Skeletal muscle satellite cell (primary cell): ENCODE measurements around the gene ATP10B.

Source experiments
- H3K27me3 ChIP-seq: 2 replicates; pipeline ENCODE4 v1.7.0; 2013; ENCODE audit warnings: low read length; ENCODE audit not compliant: control insufficient read depth, insufficient read depth
- H3K36me3 ChIP-seq: 2 replicates; pipeline ENCODE4 v1.7.0; 2013; ENCODE audit warnings: mild to moderate bottlenecking, control low read depth, low read length; ENCODE audit not compliant: insufficient read depth
- H3K4me1 ChIP-seq: 2 replicates; pipeline ENCODE4 v1.7.0; 2013; ENCODE audit warnings: low read length; ENCODE audit not compliant: control insufficient read depth, insufficient read depth
- H3K4me2 ChIP-seq: 2 replicates; pipeline ENCODE4 v1.7.0; 2013; ENCODE audit warnings: mild to moderate bottlenecking, low read length
- H3K4me3 ChIP-seq: 2 replicates; pipeline ENCODE4 v1.7.0; 2013; ENCODE audit warnings: low read length
- H3K9ac ChIP-seq: 2 replicates; pipeline ENCODE4 v1.7.0; 2013; ENCODE audit warnings: mild to moderate bottlenecking, low read depth, low read length, moderate library complexity
- H3K9me3 ChIP-seq: replicated peaks from 2 replicates; pipeline ENCODE4 v1.7.0; 2013; ENCODE audit warnings: mild to moderate bottlenecking, control low read depth, low read length

Gene ATP10B

GRCh38 chr5:160805376-160805775 lies 46.6 kb downstream of the ATP10B start:
- Histone ChIP-seq H3K27me3 (no peaks in the 10 kb centered on the region), H3K9ac (no peak overlapping the region), H3K4me1 (no peaks in the 10 kb centered on the region), H3K36me3 (no peaks in the 10 kb centered on the region), H3K9me3 (peaks cover 6% of the 10 kb centered on the region), H3K4me3 (no peak overlapping the region), H3K4me2 (no peak overlapping the region)

- Histone ChIP-seq H3K27me3 (no peaks in the 10 kb centered on the region), H3K4me1 (no peaks in the 10 kb centered on the region), H3K4me3 (no peak overlapping the region), H3K4me2 (no peak overlapping the region), H3K9me3 (peaks cover 6% of the 10 kb centered on the region), H3K9ac (no peak overlapping the region), H3K36me3 (no peaks in the 10 kb centered on the region)
Observed at GRCh38 chr5:160802592-160802991, 49.4 kb downstream of the ATP10B start.

GRCh38 chr5:160800375-160801275 lies 51.4 kb downstream of the ATP10B start:
- no peak overlapping the region for H3K4me2 ChIP-seq
- H3K4me3 ChIP-seq, result no peak overlapping the region
- H3K36me3 ChIP-seq, result no peaks in the 10 kb centered on the region
- no peak overlapping the region for H3K9ac ChIP-seq
- no peaks in the 10 kb centered on the region for H3K4me1 ChIP-seq
- H3K27me3 ChIP-seq, result no peaks in the 10 kb centered on the region
- no peaks in the 10 kb centered on the region for H3K9me3 ChIP-seq

GRCh38 chr5:160799184-160799583 lies 52.8 kb downstream of the ATP10B start:
- Histone ChIP-seq H3K27me3 (no peaks in the 10 kb centered on the region), H3K9ac (no peak overlapping the region), H3K36me3 (no peaks in the 10 kb centered on the region), H3K9me3 (no peaks in the 10 kb centered on the region), H3K4me2 (no peak overlapping the region), H3K4me3 (no peak overlapping the region), H3K4me1 (no peaks in the 10 kb centered on the region)

- H3K4me2 ChIP-seq, result no peak overlapping the region
- H3K36me3 ChIP-seq, result no peaks in the 10 kb centered on the region
- no peak overlapping the region for H3K9ac ChIP-seq
- H3K27me3 ChIP-seq, result no peaks in the 10 kb centered on the region
- H3K4me1 ChIP-seq, result no peaks in the 10 kb centered on the region
- no peak overlapping the region for H3K4me3 ChIP-seq
- peaks cover 3% of the 10 kb centered on the region for H3K9me3 ChIP-seq
Observed at GRCh38 chr5:160797020-160797419, 55.0 kb downstream of the ATP10B start.

- Histone ChIP-seq H3K4me2 (no peak overlapping the region), H3K9me3 (peaks cover 3% of the 10 kb centered on the region), H3K27me3 (no peaks in the 10 kb centered on the region), H3K4me3 (no peak overlapping the region), H3K36me3 (no peaks in the 10 kb centered on the region), H3K9ac (no peak overlapping the region), H3K4me1 (no peaks in the 10 kb centered on the region)
Observed at GRCh38 chr5:160793530-160793899, 58.5 kb downstream of the ATP10B start.

GRCh38 chr5:160792732-160793529 lies 59.1 kb downstream of the ATP10B start:
- H3K9me3 ChIP-seq, result peaks cover 3% of the 10 kb centered on the region
- no peaks in the 10 kb centered on the region for H3K4me1 ChIP-seq

GRCh38 chr5:160792281-160792680 lies 59.7 kb downstream of the ATP10B start:
- Histone ChIP-seq H3K27me3 (no peaks in the 10 kb centered on the region), H3K9me3 (peaks cover 3% of the 10 kb centered on the region), H3K36me3 (no peaks in the 10 kb centered on the region), H3K9ac (no peak overlapping the region), H3K4me2 (no peak overlapping the region), H3K4me3 (no peak overlapping the region), H3K4me1 (no peaks in the 10 kb centered on the region)

More at GRCh38 chr5:160792732-160793529, 59.1 kb downstream of the ATP10B start:
- Histone ChIP-seq H3K36me3 (no peaks in the 10 kb centered on the region), H3K27me3 (no peaks in the 10 kb centered on the region), H3K4me2 (no peak overlapping the region), H3K4me3 (no peak overlapping the region), H3K9ac (no peak overlapping the region)

- Histone ChIP-seq H3K27me3 (no peaks in the 10 kb centered on the region), H3K4me1 (no peaks in the 10 kb centered on the region), H3K9me3 (peaks cover 3% of the 10 kb centered on the region), H3K36me3 (no peaks in the 10 kb centered on the region), H3K4me3 (no peak overlapping the region), H3K9ac (no peak overlapping the region), H3K4me2 (no peak overlapping the region)
Observed at GRCh38 chr5:160789219-160789859, 62.7 kb downstream of the ATP10B start.

GRCh38 chr5:160788102-160788660 lies 63.8 kb downstream of the ATP10B start:
- H3K9ac ChIP-seq, result no peak overlapping the region
- H3K27me3 ChIP-seq, result no peaks in the 10 kb centered on the region
- H3K4me1 ChIP-seq, result no peaks in the 10 kb centered on the region

GRCh38 chr5:160787240-160787639 lies 64.8 kb downstream of the ATP10B start:
- Histone ChIP-seq H3K4me1 (no peaks in the 10 kb centered on the region), H3K9ac (no peak overlapping the region), H3K27me3 (no peaks in the 10 kb centered on the region), H3K36me3 (no peaks in the 10 kb centered on the region), H3K4me3 (no peak overlapping the region), H3K4me2 (no peak overlapping the region), H3K9me3 (no peaks in the 10 kb centered on the region)

More at GRCh38 chr5:160788102-160788660, 63.8 kb downstream of the ATP10B start:
- H3K36me3 ChIP-seq, result no peaks in the 10 kb centered on the region
- peaks cover 3% of the 10 kb centered on the region for H3K9me3 ChIP-seq
- no peak overlapping the region for H3K4me3 ChIP-seq
- no peak overlapping the region for H3K4me2 ChIP-seq
